Esophagus mucosa (tissue), 1 donor: ENCODE results near the gene SETD5. TPM values are rescaled to one million over a fixed set of nuclear protein-coding genes. Genes with fewer than 3 reads are reported as not detected.

ENCODE experiments used
- ATAC-seq: fragments of 200-7000 bp; cut with Tn5 transposase; one replicate; pipeline ENCODE4 v1.9.1; 2020
- total RNA-seq: library from RNA; stranded (reverse); gene quantifications from one replicate; pipeline ENCODE4 v1.2.4, GENCODE V29; 2023
- donor health status: DM: yes; HTN: yes; CAD: no.

The SETD5 gene
- total RNA-seq, 1 donor from 2014 or later = 62.5 TPM

GRCh38 chr3:9388142-9388541 lies 9.3 kb upstream of the SETD5 start:
- ATAC-seq = no peak

- no peak for ATAC-seq
Measured at GRCh38 chr3:9388562-9389272, 8.7 kb upstream of the SETD5 start.

- ATAC-seq = no peak
Measured at GRCh38 chr3:9390265-9390888, 7.0 kb upstream of the SETD5 start.

- ATAC-seq = no peak
Measured at GRCh38 chr3:9392041-9392440, 5.4 kb upstream of the SETD5 start.

GRCh38 chr3:9395570-9396300 lies 1.7 kb upstream of the SETD5 start:
- no peak for ATAC-seq

GRCh38 chr3:9396301-9396631 lies 1.1 kb upstream of the SETD5 start:
- peak; percentile 73 for ATAC-seq

- peak; percentile 85 for ATAC-seq
Measured at GRCh38 chr3:9396632-9397331, 633 bp upstream of the SETD5 start.

GRCh38 chr3:9397906-9398699 lies 688 bp downstream of the SETD5 start:
- no peak for ATAC-seq

- ATAC-seq = no peak
Measured at GRCh38 chr3:9398700-9399336, 1.4 kb downstream of the SETD5 start.

GRCh38 chr3:9399337-9399703 lies 1.9 kb downstream of the SETD5 start:
- no peak for ATAC-seq

- no peak for ATAC-seq
Measured at GRCh38 chr3:9399746-9400145, 2.3 kb downstream of the SETD5 start.

- no peak for ATAC-seq
Measured at GRCh38 chr3:9400616-9401015, 3.2 kb downstream of the SETD5 start.

- no peak for ATAC-seq
Measured at GRCh38 chr3:9401986-9402385, 4.6 kb downstream of the SETD5 start.

- ATAC-seq = no peak
Measured at GRCh38 chr3:9402410-9403228, 5.2 kb downstream of the SETD5 start.

GRCh38 chr3:9403463-9403862 lies 6.0 kb downstream of the SETD5 start:
- no peak for ATAC-seq

GRCh38 chr3:9404680-9405079 lies 7.3 kb downstream of the SETD5 start:
- no peak for ATAC-seq

- ATAC-seq = no peak
Measured at GRCh38 chr3:9405756-9406155, 8.3 kb downstream of the SETD5 start.

- no peak for ATAC-seq
Measured at GRCh38 chr3:9406856-9407626, 9.6 kb downstream of the SETD5 start.

- no peak for ATAC-seq
Measured at GRCh38 chr3:9408061-9408460, 10.6 kb downstream of the SETD5 start.

- no peak for ATAC-seq
Measured at GRCh38 chr3:9408546-9408945, 11.1 kb downstream of the SETD5 start.
